LNCAP (cell line): ENCODE results near the gene KLC4.

Source experiments
- TF ChIP-seq, protein P1 (sequence below): fragments of 450-650 bp; IDR thresholded peaks from 2 replicates; pipeline ENCODE4 v1.5.1; 2017; ENCODE audit warnings: mild to moderate bottlenecking

Gene KLC4

DNA sequence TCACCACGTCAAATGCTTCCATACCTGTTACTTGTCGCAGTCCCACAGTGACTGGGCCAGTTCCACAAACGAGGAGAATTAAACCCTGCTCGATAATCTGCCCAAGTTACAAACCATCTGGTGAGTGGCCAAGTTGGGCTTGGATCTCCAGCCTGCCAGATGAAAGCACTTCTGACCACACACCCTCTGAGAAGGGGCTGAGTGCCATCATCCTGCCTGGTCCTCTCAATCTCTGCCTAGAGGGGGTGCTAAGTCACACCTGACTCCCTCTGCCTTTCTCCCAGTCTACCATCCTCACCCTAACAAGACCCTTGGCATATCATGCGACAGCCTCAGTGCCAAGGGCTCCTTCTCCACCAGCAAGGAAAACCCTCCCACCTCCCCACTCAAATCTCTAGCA is 22.2 kb upstream of the KLC4 start:
- TF ChIP-seq, protein P1, sequence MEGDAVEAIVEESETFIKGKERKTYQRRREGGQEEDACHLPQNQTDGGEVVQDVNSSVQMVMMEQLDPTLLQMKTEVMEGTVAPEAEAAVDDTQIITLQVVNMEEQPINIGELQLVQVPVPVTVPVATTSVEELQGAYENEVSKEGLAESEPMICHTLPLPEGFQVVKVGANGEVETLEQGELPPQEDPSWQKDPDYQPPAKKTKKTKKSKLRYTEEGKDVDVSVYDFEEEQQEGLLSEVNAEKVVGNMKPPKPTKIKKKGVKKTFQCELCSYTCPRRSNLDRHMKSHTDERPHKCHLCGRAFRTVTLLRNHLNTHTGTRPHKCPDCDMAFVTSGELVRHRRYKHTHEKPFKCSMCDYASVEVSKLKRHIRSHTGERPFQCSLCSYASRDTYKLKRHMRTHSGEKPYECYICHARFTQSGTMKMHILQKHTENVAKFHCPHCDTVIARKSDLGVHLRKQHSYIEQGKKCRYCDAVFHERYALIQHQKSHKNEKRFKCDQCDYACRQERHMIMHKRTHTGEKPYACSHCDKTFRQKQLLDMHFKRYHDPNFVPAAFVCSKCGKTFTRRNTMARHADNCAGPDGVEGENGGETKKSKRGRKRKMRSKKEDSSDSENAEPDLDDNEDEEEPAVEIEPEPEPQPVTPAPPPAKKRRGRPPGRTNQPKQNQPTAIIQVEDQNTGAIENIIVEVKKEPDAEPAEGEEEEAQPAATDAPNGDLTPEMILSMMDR, result no peak

DNA sequence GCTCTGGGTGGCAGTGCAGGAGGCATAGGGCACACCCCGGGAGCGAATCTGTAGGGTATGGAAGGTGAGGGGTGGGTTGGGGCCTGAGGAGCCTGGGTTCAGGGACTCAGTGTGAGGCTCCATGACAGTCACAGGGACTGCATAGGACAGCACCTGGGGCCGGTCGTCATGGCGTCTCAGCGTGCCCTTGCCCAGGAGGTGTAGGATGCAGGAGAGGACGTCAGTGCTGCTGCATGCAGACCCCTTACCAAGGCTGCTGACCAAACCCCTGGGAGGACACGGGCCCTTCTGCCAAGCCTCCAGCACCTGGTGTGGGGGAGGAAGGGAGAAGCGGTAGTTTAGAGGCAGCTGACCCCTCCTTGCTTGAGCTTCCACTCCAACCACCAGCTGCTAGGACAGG is 21.7 kb upstream of the KLC4 start:
- TF ChIP-seq, protein P1, result no peak

DNA sequence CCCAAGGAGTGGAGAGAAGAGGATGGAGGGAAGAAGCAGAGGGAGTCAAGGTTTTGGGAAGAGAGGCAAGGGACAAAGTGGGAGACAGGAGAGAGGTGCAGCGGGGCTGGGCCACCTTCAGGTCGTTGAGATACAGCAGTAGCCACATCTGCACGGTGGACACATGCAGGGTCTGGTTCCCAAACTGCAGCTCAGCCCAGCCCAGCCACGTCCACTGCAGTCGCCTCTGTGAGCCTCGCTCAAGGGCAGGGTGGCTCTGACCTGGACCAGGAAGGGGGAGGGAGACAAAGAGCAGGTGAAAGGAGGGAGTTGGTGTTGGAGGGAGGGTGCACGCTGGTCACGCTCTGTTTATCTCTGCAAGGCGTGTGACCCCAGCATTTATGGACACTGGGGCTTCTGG is 20.7 kb upstream of the KLC4 start:
- TF ChIP-seq, protein P1, result no peak

DNA sequence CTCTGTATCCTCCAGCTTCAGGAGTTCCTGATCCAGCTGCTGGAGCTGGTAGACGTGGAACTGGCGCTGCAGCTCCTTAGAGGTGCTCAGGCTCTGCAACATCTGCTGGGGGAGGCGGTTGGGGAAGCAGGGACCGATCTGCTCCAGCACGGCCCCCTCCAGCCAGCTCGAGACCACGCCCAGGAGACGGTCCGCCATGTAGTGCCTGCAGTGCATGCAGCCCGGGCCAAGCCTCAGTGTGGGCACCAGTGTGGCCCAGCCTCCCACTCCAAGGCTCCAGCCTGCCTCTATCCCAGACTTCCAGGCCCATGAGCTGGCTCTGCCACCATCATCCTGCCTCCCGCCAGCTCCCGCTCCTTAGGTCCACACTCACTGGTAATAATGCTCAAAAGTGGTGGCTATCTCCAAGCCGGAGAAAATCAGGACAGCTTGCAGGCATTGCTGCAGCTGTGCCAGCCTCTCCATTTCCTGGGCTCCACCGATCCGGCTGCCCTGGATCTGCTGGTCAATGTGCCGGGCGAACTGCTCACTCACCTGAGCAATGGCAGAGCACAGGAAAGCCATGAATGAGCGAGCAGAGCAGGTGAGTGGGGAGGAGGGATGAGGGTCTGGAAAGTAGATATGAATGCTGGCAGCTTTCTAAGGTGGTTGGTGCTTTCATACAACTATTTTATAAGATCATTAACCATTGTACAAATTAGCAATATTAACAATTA is 18.7 kb upstream of the KLC4 start:
- TF ChIP-seq, protein P1, result no peak

DNA sequence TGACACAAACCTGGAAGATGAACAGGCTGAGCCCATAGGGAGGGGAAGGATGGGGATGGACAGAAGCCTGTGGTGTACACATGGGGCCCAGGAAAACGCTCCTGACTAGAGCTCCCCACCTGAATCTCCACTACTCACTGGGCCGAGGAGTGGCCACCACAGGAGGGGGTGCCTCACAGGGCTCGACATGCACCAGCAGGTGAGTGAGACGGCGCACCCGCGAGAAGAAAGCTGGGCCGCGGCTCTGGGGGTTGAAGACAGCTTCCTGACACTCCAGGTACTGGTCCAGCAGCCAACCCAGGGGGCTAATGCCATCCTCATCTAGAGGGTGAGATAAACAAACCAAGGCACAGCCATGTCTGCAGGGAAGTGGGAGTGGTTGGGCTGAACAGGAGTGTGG is 16.1 kb upstream of the KLC4 start:
- TF ChIP-seq, protein P1, result no peak

DNA sequence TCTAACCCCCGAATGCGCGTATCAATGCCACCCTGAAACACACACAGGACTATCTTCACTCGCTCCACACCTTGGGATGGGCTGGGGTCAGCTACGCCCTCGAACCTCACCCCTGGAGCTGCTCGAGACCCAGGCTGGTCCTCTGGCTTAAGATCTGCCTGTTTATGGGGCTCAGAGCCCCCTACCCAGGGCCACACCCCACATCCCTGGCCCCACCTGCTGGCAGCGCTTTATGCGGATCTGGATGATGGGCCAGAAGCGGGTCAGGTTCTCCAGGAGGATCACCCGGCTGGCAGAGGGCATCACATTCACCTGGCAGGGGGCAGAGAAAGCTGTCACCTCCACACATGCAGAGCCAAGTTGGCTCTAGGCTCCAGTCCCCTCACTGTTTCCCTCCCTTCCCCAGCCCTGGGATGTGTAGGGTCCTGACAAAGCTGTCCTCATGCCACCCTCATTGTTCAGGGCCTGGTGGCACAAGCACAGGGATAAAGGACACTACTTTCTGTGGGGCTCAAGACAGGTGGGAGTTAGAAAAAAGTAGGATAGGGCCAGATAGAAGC is 14.0 kb upstream of the KLC4 start:
- TF ChIP-seq, protein P1, result no peak

DNA sequence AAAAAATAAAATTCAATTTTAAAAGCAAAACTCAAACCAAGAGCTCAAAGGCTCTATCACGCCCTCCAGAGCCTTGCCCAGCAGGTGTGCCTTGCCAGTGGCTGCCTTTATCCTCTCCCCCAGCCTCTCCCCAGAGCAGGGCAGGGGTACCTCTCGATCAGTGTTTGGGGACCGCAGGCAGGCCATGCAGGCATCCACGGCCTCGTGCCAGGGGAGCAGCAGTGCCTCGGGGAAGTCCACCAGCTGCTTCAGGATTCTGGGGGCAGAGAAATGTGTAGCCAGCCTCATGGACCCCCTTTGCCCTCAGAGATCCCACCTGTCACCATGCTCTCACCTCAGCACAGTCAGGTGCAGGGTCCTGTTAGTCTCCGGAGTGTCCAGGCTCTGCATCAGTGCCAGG is 11.4 kb upstream of the KLC4 start:
- TF ChIP-seq, protein P1, result no peak
